Hepatocyte (in vitro differentiated cells): ENCODE data around the gene CHD9. TPM values are rescaled to one million over a fixed set of nuclear protein-coding genes. Genes with fewer than 3 reads are reported as not detected.

Experiments
- DNase-seq: peaks from one replicate; pipeline ENCODE4 v3.0.0-alpha.2; 2016; ENCODE audit warnings: low spot score
- H2AFZ ChIP-seq: fragments of 200-600 bp; sonication (generic); 2 replicates; pipeline ENCODE4 v1.6.0; 2016; ENCODE audit warnings: antibody characterized with exemption, mild to moderate bottlenecking
- H3K27ac ChIP-seq: fragments of 200-600 bp; sonication (generic); 2 replicates; pipeline ENCODE4 v1.5.1; 2016; ENCODE audit warnings: mild to moderate bottlenecking
- H3K27me3 ChIP-seq: fragments of 200-600 bp; sonication (generic); 2 replicates; pipeline ENCODE4 v1.6.1; 2016
- H3K36me3 ChIP-seq: fragments of 200-600 bp; sonication (generic); replicated peaks from 2 replicates; pipeline ENCODE4 v1.5.1; 2016; ENCODE audit warnings: low read depth; ENCODE audit not compliant: insufficient read depth
- H3K4me1 ChIP-seq: fragments of 200-600 bp; sonication (generic); 2 replicates; pipeline ENCODE4 v1.5.1; 2016; ENCODE audit warnings: mild to moderate bottlenecking, moderate library complexity; ENCODE audit not compliant: insufficient read depth
- H3K4me2 ChIP-seq: fragments of 200-600 bp; sonication (generic); 2 replicates; pipeline ENCODE4 v1.6.0; 2016
- H3K4me3 ChIP-seq: fragments of 200-600 bp; sonication (generic); 2 replicates; pipeline ENCODE4 v1.5.1; 2016; ENCODE audit warnings: mild to moderate bottlenecking
- H3K79me2 ChIP-seq: fragments of 200-600 bp; sonication (generic); 2 replicates; pipeline ENCODE4 v1.6.0; 2017; ENCODE audit warnings: mild to moderate bottlenecking
- H3K9me2 ChIP-seq: fragments of 200-600 bp; sonication (generic); replicated peaks from 2 replicates; pipeline ENCODE4 v1.6.0; 2017; ENCODE audit warnings: mild to moderate bottlenecking; ENCODE audit not compliant: insufficient read depth
- H3K9me3 ChIP-seq: fragments of 200-600 bp; sonication (generic); 2 replicates; pipeline ENCODE4 v1.5.1; 2016; ENCODE audit warnings: low read depth, mild to moderate bottlenecking
- H4K20me1 ChIP-seq: fragments of 200-600 bp; sonication (generic); 2 replicates; pipeline ENCODE4 v1.6.0; 2016; ENCODE audit warnings: mild to moderate bottlenecking; ENCODE audit not compliant: insufficient read depth, poor library complexity, severe bottlenecking
- EZH2 ChIP-seq: fragments of 200-600 bp; sonication (generic); IDR thresholded peaks from 2 replicates; pipeline ENCODE4 v1.6.1; 2016; ENCODE audit warnings: antibody characterized with exemption, mild to moderate bottlenecking, borderline replicate concordance
- EZH2phosphoT487 ChIP-seq: fragments of 200-600 bp; sonication (generic); IDR thresholded peaks from one replicate; pipeline ENCODE4 v1.6.1; 2018; ENCODE audit warnings: antibody characterized with exemption, mild to moderate bottlenecking, low read depth, moderate library complexity; ENCODE audit not compliant: unreplicated experiment, severe bottlenecking
- WGBS: methylation state at CpG from one replicate; pipeline ENCODE4 v1.1.6; 2016; ENCODE audit warnings: low lambda C conversion rate; ENCODE audit errors: missing lambda C conversion rate; 5-methylcytosine and 5-hydroxymethylcytosine counted together
- polyA plus RNA-seq: library from polyadenylated mRNA; unstranded; fragments of >200 nt; fragmentation: Nextera tagmentation; extraction: Ambion mirVana; gene quantifications from 2 replicates; pipeline ENCODE4 v1.2.1, GENCODE V29; 2016
- total RNA-seq: library from RNA; depleted of rRNA; stranded (reverse); fragments of >200 nt; gene quantifications from 2 replicates; pipeline ENCODE4 v1.2.3, GENCODE V29; 2014
- TF ChIP-seq, protein P1 (sequence below): fragments of 200-600 bp; sonication (generic); IDR thresholded peaks from 2 replicates; pipeline ENCODE4 v1.5.1; 2016; ENCODE audit warnings: antibody characterized with exemption, mild to moderate bottlenecking; ENCODE audit not compliant: poor library complexity

The CHD9 gene
- total and polyA plus RNA-seq, 2 experiments from 2014 or later, result 54.9 to 68.2 TPM

DNA sequence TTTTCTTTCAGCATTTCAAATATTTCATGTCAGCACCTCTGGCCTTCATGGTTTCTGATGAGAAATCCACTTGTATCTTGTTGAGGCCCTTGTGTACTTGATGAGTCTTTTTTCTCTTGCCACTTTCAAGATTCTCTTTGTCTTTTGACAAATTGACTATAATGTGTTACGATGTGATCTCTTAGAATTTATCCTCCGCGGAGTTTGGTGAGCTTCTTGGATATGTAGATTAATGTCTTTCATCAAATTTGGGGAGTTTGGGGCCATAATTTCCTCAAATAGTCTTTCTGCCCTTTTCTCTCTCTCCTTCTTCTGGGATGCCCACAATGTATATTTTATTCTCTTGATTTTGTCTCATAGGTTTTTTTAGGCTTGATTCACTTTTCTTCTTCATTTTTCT is 96.0 kb downstream of the CHD9 start:
- no peak overlapping the region for H3K4me3 ChIP-seq
- no peaks in the 10 kb centered on the region for H3K9me2 ChIP-seq
- TF ChIP-seq EZH2, result no peak
- no peak for TF ChIP-seq EZH2phosphoT487
- TF ChIP-seq, protein P1, sequence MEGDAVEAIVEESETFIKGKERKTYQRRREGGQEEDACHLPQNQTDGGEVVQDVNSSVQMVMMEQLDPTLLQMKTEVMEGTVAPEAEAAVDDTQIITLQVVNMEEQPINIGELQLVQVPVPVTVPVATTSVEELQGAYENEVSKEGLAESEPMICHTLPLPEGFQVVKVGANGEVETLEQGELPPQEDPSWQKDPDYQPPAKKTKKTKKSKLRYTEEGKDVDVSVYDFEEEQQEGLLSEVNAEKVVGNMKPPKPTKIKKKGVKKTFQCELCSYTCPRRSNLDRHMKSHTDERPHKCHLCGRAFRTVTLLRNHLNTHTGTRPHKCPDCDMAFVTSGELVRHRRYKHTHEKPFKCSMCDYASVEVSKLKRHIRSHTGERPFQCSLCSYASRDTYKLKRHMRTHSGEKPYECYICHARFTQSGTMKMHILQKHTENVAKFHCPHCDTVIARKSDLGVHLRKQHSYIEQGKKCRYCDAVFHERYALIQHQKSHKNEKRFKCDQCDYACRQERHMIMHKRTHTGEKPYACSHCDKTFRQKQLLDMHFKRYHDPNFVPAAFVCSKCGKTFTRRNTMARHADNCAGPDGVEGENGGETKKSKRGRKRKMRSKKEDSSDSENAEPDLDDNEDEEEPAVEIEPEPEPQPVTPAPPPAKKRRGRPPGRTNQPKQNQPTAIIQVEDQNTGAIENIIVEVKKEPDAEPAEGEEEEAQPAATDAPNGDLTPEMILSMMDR, result no peak
- no peaks in the 10 kb centered on the region for H3K36me3 ChIP-seq
- no peak overlapping the region for H3K27ac ChIP-seq
- no peak overlapping the region for H3K4me2 ChIP-seq
- 100% methylated on average over 3 of the region's 3 CpGs for WGBS
- H4K20me1 ChIP-seq, result peaks cover 20% of the 10 kb centered on the region
- peaks cover 97% of the 10 kb centered on the region for H3K79me2 ChIP-seq
- no peaks in the 10 kb centered on the region for H3K4me1 ChIP-seq
- peaks cover 7% of the 10 kb centered on the region for H3K9me3 ChIP-seq
- no peaks in the 10 kb centered on the region for H3K27me3 ChIP-seq
- H2AFZ ChIP-seq, result no peak overlapping the region
- no peak for DNase-seq

DNA sequence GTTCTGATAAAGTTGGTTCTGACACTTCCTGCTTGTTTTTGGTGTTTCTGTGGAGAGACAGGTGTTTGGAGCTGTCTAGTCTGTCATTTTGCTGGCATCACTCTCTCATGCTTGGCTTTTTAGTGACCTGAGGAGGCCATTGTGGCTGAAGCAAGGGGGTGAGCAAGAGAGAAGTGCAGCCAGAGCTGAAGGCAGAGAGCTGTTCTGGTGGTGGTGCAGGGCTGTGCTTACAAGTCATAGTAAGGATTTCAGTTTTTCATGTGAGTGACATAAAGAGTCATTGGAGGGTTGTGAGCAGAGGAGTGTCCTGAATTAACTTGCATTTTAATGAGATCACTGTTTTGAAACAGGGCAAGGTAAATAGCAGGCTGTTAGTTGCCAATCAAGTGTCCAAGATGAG is 97.5 kb downstream of the CHD9 start:
- H4K20me1 ChIP-seq, result peaks cover 20% of the 10 kb centered on the region
- peaks cover 95% of the 10 kb centered on the region for H3K79me2 ChIP-seq

DNA sequence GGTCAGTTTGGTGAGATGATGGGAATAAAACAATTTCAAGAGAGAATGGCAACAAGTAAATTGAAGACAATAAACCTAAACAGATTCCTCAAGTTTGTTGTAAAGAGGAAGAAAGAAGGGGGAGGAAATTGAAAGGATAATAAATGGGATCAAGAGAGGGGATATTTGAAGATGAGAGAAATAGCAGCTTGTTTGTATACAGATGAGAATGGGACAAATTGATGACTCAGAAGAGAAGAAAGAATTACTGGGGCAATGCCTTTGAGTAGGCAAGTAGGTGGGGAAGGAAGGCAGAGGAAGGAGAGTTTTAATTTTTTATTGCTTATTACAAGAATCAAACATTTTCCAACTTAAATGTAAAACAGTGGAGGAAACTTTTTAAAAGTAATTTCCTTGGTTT is 98.3 kb downstream of the CHD9 start:
- Histone ChIP-seq H2AFZ (no peak overlapping the region), H3K36me3 (no peaks in the 10 kb centered on the region), H3K79me2 (peaks cover 90% of the 10 kb centered on the region), H3K4me3 (no peak overlapping the region), H3K9me2 (no peaks in the 10 kb centered on the region), H3K9me3 (peaks cover 7% of the 10 kb centered on the region), H3K27me3 (no peaks in the 10 kb centered on the region), H4K20me1 (peaks cover 20% of the 10 kb centered on the region), H3K27ac (no peak overlapping the region), H3K4me1 (no peaks in the 10 kb centered on the region), H3K4me2 (no peak overlapping the region)
- DNase-seq, result no peak
- TF ChIP-seq, protein P1, result no peak
- TF ChIP-seq EZH2phosphoT487 (no peak), EZH2 (no peak)

More for the DNA sequence above, 97.5 kb downstream of the CHD9 start:
- H3K4me2 ChIP-seq, result no peak overlapping the region
- no peak overlapping the region for H3K4me3 ChIP-seq
- no peaks in the 10 kb centered on the region for H3K36me3 ChIP-seq
- peaks cover 7% of the 10 kb centered on the region for H3K9me3 ChIP-seq
- TF ChIP-seq EZH2, result no peak
- TF ChIP-seq EZH2phosphoT487, result no peak
- TF ChIP-seq, protein P1, result no peak
- DNase-seq, result no peak
- no peaks in the 10 kb centered on the region for H3K4me1 ChIP-seq
- H2AFZ ChIP-seq, result no peak overlapping the region
- H3K27me3 ChIP-seq, result no peaks in the 10 kb centered on the region
- H3K27ac ChIP-seq, result no peak overlapping the region
- no peaks in the 10 kb centered on the region for H3K9me2 ChIP-seq

DNA sequence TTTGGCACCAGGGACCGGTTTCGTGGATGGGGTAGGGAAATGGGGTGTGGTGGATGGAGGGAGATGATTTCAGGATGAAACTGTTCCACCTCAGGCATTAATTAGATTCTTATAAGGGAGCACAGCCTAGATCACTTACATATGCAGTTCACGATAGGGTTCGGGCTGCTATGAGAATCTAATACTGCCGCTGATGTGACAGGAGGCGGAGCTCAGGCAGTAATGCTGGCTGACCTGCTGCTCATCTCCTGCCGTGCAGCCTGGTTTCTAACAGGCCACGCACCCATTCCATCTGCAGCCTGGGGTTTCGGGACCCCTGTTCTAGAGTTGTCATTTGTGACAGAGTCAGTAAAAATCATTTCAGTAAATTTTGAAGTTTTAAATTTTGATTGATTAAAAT is 99.7 kb downstream of the CHD9 start:
- no peak overlapping the region for H3K4me3 ChIP-seq
- no peaks in the 10 kb centered on the region for H3K36me3 ChIP-seq
- WGBS, result 81% methylated on average over 9 of the region's 9 CpGs
- no peaks in the 10 kb centered on the region for H3K4me1 ChIP-seq
- H3K9me2 ChIP-seq, result no peaks in the 10 kb centered on the region
- no peak overlapping the region for H2AFZ ChIP-seq
- DNase-seq, result no peak
- TF ChIP-seq EZH2 (no peak), EZH2phosphoT487 (no peak)
- TF ChIP-seq, protein P1, result no peak
- H3K27ac ChIP-seq, result no peak overlapping the region
- peaks cover 20% of the 10 kb centered on the region for H4K20me1 ChIP-seq
- no peak overlapping the region for H3K4me2 ChIP-seq
- H3K9me3 ChIP-seq, result peaks cover 7% of the 10 kb centered on the region
- peaks cover 82% of the 10 kb centered on the region for H3K79me2 ChIP-seq
- no peaks in the 10 kb centered on the region for H3K27me3 ChIP-seq
